ENCODE measurements around the gene SSBP1.
"Not testable (repeated sequence)": the region's sequence is repeated elsewhere in the genome, so short reads cannot be mapped to it uniquely, and the experiment has no call there.

SSBP1 gene

DNA sequence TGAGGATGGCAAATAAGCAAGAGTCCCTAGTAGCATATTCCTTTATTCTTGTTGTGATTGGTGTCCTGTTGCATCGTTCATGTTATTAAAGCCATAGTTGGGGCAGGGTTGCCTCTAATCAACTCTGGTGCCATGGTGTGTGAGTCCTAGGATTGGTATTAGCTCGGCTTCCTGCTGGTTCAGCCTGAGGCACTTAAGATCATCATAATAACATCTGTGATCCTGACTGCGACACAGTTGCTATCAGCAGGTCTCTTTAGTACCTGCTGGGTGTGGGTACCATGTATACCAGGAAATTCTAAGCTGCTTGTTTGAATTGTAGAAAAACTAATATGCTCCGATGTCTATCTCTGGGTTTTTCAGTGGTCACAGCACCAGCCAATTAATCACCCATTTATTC is 28.4 kb upstream of the SSBP1 start:
- DNase-seq (ENCODE audit: low read depth), result no peak

DNA sequence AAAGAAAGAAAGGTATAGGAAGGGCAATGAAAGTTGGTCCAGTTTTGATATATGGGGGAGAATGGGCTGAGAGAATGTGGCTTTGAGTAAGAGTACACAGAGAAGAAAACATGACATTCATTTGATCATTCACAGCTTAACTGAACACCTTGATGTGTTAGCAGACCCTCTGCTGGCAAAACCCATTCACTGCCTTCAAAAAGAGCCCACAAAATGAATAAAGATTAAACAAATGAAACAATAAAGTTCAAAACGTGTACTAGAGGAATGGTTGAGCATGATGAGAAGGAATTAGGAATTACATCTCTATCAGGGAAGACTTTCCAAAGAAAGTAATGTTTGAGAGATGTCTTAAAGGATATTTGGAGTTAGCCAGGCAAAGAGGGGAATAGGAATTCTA is 27.9 kb upstream of the SSBP1 start:
- no peak for DNase-seq (ENCODE audit: low read depth)

DNA sequence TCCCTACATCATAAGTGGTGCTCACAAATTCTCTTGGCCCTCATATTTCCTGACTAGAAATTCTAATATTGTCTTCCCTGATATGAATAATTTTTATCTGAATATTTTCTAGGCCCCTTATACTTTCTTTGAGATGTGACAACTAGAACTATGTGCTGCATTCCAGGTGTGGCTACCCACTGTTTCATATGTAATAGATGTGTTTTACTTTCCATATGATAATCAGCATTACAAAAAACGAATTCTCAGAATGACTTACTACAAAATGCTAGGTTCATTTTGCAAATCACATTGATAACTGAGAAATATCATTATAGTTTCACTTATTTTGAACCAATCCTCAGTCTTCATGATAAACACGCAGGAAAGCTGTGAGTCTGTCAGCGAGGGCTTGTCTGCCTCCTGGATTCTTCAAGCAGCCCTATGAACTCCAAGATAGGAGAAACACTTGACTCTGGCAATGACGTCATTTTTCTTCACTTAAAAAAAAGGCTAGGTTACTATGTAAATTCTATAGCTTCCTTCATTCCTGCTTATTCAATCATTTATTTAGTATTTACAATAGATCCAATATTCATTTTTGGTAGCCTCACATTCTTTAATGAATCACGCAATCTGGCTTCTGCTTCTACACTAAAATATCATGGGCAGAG is 25.4 kb upstream of the SSBP1 start:
- DNase-seq (ENCODE audit: low read depth), result no peak

DNA sequence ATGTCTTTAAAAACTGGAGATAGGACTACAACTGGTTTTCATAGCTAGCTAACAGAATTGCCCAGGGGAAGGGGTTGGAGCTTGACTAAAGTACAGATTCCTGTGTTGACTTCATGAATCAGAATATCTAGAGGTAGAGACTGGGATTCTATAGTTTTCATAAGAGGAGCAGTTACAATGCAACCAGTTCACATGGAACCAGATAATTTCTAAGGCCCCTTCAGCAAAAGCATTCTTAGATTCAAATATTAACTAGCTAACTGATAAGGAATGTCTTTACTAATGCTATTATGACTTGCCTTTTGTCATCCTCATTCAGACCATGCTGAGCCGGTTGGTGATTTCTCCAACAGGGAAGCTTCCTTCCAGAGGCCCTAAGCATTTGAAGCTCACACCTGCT is 24.3 kb upstream of the SSBP1 start:
- no peak for DNase-seq (ENCODE audit: low read depth)

DNA sequence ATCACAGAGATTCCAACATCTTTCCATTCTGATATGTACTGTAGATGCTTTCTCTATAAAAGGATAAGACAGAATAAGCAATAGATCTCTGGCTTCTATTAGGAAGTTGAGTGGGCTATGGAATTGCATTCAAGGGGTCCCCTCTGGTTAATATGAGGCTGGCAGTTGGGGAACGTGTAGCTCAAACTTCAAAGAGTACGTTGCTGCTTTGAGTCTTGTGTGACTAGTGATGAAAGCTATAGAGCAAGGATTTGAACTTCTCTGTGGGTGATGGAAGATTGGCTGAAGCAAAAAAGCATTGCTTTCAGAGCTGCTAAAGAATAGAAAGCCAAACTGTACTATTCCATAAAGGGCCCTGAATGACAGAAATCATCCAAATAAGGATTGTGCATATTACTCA is 23.6 kb upstream of the SSBP1 start:
- DNase-seq (ENCODE audit: low read depth), result no peak

DNA sequence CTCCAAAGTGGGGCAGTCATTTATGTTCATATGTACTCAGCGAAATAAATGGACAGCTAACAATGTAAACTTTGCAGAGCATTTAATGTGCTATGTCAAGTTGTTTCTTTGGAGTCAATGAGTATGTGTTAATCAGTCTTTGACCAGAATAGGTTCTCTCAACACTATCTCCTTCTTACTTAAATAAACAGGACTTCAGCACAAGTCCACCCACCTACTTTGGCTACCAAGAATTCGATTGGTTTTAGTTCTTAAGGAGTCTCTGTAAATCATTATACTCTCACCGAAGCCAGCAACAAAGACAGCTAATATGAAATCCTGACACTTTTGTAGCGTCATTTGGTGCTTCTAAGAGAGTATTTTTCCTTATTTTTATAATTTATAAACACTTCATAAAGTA is 23.1 kb upstream of the SSBP1 start:
- no peak for DNase-seq (ENCODE audit: low read depth)

DNA sequence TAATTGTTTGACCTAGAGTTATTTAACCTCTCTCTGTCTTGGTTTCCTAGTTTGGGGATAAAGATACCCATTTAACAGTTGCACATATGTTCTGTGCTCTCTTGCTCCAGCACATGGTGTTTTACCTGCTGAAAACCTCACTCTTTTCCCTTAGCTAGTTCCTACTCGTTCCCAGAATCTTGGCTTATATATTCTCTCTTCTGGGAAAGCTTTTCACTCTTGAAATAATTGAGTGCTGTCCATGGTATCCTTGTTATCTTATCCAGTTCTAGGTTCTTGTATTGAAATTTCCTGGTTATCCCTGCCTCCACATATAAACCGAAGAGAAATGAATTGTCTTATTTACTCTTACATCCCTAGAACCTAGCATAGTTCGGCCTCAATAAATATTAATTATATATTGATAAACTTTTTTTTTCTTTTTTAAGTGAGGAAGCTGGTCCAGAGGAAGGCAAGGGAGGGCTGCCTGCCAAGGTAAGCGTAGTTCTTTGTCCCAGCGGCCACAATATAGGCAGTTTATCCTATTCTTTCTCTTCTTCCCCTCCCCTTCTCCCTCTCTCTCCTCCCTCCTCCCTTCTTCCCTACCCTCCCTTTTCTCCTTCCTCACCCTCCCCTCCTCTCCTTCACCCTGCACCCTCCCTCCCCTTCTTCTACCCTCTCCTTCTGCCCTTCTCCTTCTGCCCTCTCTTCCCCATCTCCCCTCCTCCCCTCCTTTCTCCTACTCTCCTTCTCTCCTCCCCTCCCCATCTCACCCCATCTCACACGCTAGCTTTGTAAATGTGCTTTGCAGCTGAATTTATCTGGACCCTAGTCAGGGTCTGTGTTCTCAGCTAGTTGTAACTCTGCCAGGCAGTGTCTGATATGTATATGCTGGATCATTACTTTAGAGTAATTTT is 22.1 kb upstream of the SSBP1 start:
- DNase-seq (ENCODE audit: low read depth), result no peak

DNA sequence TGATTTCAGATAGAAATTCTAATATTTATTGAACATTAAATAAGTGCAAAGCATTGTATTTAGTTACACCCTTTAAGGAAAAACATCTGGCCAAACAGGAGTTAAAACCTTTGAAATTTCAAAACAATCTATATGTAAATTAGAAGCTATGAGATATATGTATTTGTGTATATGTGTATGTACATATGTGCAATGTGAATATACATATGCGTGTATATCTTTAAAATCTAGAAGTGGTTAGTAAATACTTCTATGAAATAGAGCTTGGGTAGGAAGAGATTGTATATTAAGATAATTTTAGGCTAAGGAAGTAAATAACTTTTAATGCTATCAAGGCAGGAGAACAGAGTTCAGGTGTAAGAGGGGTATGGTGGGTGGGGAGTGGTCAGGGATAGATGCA is 20.7 kb upstream of the SSBP1 start:
- DNase-seq (ENCODE audit: low read depth), result no peak

DNA sequence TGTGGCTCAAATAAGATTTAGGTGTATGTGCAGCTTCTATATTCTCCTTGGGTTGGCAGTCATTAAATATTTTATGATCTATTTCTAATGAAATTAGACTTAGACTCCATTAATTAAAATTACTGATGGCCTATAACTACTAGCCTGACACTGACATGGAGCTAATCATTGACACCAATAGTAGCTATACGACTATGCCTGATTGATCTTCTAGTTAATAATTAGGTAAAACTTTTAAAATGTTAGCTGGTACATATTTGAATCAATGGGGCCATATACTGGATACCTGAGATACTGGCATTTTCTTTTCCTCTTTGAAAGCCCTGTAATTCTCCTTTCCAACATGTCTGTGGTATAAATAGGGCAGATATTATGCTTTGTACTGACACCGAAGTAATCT is 15.6 kb upstream of the SSBP1 start:
- DNase-seq (ENCODE audit: low read depth), result no peak

DNA sequence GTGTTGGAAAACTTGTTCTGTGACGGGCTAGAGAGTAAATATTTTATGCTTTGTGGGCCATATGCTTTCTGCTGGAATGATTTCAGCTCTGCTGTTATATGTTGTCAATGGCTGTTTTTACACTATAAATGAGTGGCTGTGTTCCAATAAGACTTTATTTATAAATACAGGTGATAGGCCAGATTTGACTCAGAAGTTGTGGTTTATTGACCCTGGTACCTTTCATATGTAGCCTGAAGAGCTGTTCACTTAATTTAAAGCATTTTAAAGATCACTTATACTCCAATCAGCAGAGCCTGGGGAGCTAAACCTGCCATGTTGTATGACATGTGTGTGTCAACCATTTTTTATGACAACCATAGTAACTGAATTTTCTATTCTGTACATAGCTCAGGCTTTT is 9.1 kb upstream of the SSBP1 start:
- no peak for DNase-seq (ENCODE audit: low read depth)

DNA sequence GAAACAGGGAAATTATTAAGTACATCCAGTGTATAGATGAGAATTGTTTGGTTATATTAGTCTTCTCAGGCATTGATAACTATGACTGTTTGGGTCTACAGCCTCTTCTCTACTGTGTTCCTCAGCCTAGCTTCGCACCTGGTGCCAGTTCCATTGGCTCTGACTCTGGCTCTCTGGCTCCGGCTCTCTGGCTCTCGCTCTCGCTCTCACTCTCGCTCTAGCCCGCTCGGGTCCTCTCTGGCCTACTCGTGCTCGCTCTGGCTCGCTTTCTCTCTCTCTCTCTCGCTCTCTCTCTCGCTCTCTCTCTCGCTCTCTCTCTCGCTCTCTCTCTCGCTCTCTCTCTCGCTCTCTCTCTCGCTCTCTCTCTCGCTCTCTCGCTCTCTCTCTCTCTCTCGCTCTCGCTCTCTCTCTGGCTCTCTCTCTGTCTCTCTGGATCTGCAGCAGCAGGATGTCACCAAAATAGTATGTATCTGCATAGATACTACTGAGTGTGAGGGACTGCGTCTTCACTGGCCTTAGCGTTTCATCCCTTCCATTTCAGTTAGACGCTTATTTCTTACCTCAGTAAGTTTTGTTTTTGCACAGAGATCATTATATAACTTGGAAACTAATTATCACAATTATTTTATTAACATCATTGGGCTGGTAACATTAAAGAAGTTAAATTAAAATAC is 6.5 kb upstream of the SSBP1 start:
- DNase-seq (ENCODE audit: low read depth), result no peak

DNA sequence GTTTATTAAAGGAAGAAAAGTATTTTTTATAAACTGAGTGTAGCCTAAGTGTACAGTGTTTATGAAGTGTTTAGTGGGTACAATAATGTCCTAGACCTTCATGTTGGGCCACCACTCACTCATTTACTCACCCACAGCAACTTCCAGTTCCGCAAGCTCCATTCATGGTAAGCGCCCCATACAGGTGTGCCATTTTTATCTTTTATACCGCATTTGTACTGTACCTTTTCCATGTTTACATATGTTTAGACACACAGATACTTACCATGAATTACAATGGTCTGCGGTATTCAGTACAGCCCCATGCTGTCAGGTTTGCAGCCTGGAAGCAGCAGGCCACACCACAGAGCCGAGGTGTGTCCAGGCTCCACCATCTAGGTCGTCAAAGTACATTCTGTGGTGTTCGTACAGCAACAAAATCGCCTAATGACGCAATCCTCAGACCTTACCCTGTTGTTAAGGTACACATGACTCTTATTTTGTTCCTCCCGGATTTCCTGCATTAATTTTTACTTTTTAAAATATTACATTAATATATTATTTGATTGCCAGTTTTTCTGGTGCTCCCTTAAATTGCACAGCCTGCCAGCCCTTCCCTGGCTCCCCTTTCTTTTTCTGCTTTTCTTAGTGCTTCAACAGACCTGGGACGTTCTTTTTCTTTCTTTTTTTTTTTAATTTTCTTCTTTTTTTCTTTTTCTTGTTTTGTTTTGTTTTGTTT is 881 bp upstream of the SSBP1 start:
- no peak for DNase-seq (ENCODE audit: low read depth)

DNA sequence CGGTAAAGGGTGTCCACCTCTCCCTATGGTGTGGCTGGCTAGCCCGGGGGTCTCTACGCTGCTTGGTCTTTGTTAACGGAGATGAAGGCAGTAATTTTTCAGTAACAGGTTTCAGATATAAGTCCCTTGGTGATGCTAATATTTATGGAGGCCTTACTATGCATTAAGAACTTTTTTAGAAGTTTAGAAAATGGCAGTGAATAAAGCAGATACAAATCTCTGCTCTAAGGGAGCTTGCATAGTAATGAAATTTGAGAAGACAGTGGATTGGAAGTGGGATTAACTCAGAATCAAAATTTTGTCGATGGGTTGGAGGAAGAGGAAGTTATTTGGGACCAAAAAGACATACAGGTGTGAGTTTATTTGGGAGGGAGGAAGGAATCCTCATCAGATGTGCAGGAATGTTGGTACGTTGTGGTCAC is 445 bp downstream of the SSBP1 start:
- no peak for DNase-seq (ENCODE audit: low read depth)

DNA sequence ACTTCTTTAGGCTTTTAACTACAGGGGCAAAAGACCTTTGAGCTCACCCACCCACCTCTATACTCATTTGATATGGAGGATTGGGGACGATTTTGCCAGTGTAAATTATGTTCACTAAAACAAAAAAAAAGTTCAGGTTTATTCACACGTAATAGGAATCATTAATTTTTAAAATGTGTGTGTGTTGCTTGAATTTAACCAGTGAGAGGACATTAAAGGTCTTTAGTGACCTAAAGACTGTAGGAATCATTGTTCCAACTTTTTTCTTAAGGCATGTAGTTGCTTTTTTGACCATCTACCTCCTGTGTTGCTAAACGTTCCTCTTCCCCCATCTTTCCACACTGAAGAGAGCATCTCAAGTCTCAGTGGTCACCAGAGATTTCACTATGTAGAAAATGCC is 1.1 kb downstream of the SSBP1 start:
- DNase-seq (ENCODE audit: low read depth), result no peak

DNA sequence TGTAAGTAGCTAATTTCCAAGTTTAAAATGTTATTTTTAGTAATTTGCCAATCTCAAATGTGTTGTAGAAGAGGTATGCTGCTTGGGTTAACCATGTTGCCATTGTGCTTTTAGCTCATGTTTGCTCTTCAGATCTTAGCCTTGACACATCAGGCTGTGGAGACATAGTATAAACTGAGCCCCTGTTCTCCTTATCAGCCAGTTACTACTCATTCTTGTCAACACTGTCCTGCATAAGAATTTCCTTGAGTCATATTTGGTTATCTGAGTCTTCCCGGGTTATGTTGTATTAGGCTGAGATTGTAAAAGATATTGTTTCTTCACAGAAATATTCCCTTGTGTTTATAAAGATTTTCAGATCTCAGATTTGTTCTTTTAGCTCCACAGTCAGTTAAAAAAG is 4.1 kb downstream of the SSBP1 start:
- no peak for DNase-seq (ENCODE audit: low read depth)

DNA sequence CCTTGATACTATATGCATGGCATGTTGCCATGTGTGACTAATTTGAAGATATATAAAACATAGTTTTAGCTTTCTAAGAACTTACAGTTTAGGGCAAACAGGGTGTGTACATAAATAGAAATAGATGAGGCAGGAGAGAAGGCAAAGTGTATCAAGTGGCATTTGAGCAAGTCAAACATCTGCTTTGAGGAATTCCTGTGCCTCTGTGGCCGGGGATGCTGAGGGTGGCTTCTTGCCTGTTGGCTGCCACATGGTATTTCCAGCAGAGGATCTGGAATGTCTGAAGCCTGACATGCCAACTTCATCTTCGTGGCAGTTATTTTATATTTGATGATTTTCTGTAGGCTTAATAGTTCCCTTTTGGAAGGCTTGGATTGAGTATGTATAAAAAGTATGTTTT is 6.0 kb downstream of the SSBP1 start:
- DNase-seq (ENCODE audit: low read depth), result no peak

DNA sequence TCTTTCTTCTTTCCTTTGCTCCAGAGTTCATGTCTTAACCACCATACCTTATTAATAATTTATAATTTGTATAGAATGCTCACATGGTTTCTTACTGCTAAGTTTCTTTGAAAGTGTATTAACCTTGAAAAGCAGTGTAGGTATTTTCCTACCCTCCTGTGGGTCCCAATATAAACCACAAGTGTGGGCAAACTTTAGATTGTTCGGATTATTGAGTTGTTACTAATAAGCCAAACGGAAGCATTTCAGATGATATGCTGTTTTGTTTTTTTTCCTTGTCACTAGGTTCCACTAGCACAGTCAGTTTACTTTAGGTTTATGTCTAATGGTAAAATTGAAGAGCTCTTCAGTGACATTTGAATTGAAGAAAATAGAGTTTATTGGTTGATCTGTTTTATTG is 10.2 kb downstream of the SSBP1 start:
- no peak for DNase-seq (ENCODE audit: low read depth)

DNA sequence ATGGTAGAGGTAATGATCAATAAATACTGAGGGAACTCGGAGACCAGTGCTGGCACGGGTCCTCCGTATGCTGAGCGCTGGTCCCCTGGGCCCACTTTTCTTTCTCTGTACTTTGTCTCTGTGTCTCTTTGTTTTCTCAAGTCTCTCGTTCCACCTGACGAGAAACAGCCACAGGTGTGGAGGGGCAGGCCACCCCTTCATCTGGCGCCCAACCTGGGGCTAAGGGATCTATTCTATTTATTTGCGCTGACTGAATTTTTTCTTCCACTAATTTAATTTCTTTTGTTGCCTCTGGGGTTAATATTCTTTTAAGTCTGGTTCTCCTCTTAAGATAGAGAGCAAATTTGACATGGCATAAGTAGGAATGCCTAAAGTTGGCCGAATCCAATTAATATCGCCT is 13.7 kb downstream of the SSBP1 start:
- DNase-seq (ENCODE audit: low read depth), result not testable (repeated sequence)

DNA sequence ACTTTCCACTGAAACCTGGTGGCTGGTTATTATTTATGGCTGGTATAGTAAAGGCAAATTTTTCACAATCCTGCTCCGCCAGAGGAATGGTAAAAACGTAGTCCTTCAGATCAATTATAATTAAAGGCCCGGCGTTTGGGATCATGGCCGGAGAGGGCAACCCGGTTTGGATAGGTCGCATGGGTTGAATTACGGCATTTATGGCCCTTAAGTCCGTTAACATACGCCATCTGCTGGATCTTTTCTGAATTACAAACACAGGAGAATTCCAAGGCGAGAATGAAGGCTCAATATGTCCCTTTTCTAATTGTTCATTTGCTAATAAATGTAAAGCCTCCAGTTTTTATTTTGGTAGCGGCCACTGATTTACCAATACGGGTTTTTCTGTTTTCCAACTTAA is 14.5 kb downstream of the SSBP1 start:
- no peak for DNase-seq (ENCODE audit: low read depth)

DNA sequence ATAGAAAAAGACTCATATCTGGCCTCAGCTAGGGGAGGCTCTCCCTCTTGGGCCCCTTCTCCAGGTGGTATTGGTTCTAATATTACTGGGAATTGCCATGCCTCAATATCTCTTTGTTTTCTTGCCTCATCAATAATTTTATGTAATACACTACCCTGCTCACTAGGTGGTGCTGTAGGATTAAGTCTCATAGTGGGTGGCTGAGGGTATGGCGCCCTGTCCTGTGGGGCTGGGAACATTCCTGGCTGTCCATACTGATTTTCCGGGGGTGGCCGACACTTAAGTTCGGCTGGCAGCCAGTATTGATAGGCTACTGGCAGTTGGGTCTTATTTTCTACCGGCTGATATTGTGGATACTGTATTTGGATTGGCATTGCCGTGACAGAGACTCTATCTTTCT is 16.8 kb downstream of the SSBP1 start:
- no peak for DNase-seq (ENCODE audit: low read depth)

DNA sequence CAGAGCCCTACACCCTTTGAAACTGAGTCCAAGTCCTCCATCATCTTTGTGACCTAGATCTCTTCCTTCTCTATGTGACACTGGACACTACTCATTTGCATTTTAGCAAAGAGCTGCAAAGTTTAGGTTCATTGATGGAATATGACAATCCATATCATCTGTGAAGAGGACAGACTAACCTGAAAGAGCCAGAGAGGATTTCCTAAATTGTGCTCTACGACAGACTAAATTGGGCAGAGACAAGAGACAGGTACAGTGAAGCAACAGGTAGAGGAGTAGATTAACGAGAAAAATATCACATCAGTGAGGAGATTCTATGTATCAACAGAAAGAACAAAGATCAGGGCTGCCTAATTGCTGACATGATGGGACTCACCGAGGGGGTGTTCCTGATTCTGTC is 25.6 kb downstream of the SSBP1 start, which contains the start of gene TAS2R3:
Gene TAS2R3, plus strand, starts transcription at position 301 of the 400 bp plus-strand sequence. Its CDS starts 62 bp downstream, at position 363.
- no peak for DNase-seq (ENCODE audit: low read depth)

DNA sequence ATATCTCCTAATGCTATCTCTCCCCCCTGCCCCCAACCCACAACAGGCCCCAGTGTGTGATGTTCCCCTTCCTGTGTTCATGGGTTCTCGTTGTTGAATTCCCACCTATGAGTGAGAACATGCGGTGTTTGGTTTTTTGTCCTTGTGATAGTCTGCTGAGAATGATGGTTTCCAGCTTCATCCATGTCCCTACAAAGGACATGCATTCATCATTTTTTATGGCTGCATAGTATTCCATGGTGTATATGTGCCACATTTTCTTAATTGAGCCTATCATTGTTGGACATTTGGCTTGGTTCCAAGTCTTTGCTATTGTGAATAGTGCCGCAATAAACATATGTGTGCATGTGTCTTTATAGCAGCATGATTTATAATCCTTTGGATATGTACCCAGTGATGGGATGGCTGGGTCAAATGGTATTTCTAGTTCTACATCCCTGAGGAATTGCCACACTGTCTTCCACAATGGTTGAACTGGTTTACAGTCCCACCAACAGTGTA is 32.0 kb downstream of the SSBP1 start:
- DNase-seq (ENCODE audit: low read depth), result not testable (repeated sequence)

All from stimulated activated CD8-positive, alpha-beta memory T cell treated with anti-CD3 and anti-CD28 coated beads, Interleukin-15, amount 100 ng/mL, for 24 hours (primary cell).